LNCaP clone FGC (cell line): Measurements from ENCODE around the gene BTBD2.

Experiments used
- DNase-seq: peaks from one replicate; pipeline ENCODE4 v3.0.0-alpha.2; 2011; ENCODE audit warnings: low read depth
- H3K4me3 ChIP-seq: 2 replicates; pipeline ENCODE4 v1.5.1; 2011; ENCODE audit warnings: mild to moderate bottlenecking, low read depth, low read length, control low read depth
- TF ChIP-seq, protein P1 (sequence below): IDR thresholded peaks from 2 replicates; pipeline ENCODE4 v1.5.1; 2012; ENCODE audit warnings: mild to moderate bottlenecking; ENCODE audit not compliant: control insufficient read depth, insufficient read depth; ENCODE audit errors: extremely low read depth

Gene BTBD2

DNA sequence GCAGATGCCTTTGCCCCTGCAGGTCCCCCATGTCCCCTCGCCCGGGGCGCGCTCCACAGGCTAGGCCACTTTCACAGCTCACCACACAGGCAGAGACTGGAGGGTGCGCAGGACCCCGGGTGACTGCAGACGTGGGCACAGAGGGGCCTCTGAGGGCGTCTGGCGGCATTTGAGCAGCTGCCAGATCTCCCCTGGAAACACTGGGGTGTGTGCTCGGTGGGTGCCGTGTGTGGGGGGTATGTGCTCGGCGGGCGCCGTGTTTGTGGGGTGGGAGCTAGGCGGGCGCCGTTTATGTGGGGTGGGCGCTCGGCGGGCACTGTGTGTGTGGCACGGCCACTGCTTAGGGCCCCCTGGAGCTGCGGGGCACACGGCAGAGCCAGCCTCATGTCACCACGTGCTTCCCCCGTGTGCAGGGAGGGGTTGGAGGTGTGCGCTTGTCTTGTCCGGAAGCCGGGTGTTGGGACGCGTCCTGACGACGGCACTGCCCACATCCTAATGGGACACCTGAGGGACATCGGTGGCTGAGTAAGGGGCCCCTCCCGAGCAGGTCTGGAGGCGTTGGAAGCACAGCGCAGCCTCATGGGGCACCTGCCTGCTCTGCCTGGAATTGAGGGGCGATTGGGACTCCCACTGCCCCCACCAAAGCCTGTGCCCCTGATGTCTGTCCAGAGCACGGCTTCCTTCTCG lies 57.8 kb downstream of the BTBD2 start:
- DNase-seq, result no peak
- H3K4me3 ChIP-seq, result no peak overlapping the region
- TF ChIP-seq, protein P1, sequence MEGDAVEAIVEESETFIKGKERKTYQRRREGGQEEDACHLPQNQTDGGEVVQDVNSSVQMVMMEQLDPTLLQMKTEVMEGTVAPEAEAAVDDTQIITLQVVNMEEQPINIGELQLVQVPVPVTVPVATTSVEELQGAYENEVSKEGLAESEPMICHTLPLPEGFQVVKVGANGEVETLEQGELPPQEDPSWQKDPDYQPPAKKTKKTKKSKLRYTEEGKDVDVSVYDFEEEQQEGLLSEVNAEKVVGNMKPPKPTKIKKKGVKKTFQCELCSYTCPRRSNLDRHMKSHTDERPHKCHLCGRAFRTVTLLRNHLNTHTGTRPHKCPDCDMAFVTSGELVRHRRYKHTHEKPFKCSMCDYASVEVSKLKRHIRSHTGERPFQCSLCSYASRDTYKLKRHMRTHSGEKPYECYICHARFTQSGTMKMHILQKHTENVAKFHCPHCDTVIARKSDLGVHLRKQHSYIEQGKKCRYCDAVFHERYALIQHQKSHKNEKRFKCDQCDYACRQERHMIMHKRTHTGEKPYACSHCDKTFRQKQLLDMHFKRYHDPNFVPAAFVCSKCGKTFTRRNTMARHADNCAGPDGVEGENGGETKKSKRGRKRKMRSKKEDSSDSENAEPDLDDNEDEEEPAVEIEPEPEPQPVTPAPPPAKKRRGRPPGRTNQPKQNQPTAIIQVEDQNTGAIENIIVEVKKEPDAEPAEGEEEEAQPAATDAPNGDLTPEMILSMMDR, result no peak

DNA sequence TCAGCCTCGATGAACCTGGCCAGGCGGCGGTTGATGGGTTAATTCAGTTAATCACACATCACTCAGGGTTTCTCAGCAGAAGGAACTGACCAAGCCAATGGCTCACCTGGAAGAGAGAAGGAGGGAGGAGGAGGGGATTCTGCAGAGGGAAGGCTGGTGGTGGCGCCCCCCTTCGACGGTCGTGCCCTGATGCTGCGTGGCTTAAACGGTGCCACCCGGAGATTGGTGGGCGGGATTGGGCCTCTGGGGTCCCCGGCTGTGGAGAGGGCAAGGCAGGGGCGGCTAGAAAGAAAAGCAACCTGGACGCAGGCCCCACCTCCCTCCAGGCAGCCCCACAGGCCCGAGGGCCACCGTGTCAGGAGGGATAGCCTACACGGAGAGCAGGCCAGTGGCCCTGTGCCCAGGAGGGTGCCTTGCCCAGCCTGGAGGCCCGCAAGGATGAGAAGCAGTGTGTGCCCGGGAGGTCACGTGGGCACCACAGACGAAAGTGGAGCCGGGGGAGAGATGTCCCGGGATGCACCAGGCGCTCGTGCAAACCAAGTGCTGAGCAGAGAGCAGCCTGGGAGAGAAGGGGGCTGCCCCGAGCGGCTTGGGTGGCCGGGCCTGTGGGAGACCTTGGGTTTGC lies 58.5 kb downstream of the BTBD2 start:
- no peak for DNase-seq

DNA sequence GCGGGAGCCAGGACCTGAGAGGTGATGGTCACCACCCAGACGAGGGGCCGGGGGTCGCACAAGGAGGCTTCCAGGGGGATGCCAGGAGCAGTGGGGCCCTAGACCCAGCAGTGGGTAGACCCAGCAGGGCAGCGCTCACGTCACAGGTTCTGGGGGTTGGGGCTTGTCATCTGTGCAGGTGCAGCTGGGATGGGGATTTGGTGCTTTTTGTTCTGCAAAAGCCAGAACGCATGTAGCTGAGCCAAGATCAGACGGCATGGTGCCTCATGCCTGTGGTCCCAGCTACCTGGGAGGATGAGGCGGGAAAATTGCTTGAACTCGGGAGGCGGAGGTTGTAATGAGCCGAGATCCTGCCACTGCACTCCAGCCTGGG lies 59.4 kb downstream of the BTBD2 start:
- no peak for DNase-seq
- TF ChIP-seq, protein P1, result no peak
- H3K4me3 ChIP-seq, result no peak overlapping the region

More for the DNA sequence above, 58.5 kb downstream of the BTBD2 start:
- H3K4me3 ChIP-seq, result no peak overlapping the region
- TF ChIP-seq, protein P1, result no peak

DNA sequence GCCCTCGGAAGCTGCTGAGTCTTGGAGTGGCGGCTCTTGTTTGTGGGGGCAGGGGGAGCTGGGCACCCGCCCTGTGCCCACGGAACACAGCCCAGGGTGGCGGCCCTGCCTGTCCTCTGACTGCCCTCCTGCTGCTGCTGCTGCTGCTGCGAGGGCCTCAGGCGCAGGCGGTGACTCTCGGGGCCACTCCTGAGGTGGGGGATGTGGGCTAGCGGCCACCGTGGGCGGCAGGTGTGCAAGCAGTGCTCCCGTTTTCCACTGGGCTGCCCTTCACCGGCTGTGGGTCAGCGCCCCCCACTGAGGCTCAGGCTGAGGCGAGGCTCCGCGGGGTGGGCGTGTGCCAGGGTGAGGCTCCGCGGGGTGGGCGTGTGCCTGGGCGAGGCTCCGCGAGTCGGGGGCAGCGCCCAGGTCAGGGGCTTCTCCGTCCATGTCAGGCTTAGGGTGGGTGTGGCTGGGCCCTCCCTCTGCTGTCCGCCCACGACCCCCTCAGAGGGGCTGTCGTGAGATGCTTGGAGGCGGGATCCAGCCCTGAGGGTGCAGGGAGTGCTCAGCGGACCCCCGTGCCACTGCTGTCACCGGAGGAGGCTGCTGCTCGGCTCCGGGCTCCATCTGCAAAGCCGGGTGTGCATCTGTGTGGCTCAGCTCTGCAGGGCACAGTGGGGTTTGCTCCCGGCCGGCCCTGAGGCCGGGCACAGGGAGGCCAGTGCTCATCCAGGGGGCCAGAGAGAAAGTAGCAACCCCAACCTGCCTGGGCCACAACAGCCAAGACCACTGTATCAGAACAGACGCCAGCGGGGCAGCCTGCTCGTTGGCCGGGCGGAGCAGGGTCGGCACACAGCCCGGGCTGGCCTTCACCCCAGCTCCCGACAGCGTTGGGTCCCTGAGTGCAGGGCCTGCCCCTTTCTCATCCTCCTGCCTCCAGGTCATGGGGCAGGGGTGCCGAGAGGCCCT lies 60.1 kb downstream of the BTBD2 start:
- no peak overlapping the region for H3K4me3 ChIP-seq
- TF ChIP-seq, protein P1, result no peak
- no peak for DNase-seq

DNA sequence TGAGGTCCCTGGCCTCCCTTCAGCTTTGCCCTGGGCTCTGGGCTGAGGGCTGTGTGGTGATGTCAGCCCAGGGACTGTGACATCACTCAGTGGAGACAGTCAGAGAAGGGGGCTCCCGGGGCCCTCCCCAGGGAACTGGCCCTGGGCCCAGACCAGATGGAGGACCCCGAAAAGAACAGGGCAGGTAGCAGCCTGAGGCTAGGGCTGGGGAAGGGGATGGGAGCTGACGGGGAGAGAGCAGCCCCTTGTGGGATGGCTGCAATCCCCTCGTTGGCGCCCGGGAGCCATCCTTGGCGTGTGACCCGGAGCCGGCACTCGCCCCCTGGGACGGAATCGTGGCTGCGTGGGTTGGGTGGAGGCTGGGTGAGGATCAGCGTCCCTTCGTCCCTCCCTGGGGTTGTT lies 61.0 kb downstream of the BTBD2 start:
- TF ChIP-seq, protein P1, result no peak
- DNase-seq, result no peak
- H3K4me3 ChIP-seq, result no peak overlapping the region

DNA sequence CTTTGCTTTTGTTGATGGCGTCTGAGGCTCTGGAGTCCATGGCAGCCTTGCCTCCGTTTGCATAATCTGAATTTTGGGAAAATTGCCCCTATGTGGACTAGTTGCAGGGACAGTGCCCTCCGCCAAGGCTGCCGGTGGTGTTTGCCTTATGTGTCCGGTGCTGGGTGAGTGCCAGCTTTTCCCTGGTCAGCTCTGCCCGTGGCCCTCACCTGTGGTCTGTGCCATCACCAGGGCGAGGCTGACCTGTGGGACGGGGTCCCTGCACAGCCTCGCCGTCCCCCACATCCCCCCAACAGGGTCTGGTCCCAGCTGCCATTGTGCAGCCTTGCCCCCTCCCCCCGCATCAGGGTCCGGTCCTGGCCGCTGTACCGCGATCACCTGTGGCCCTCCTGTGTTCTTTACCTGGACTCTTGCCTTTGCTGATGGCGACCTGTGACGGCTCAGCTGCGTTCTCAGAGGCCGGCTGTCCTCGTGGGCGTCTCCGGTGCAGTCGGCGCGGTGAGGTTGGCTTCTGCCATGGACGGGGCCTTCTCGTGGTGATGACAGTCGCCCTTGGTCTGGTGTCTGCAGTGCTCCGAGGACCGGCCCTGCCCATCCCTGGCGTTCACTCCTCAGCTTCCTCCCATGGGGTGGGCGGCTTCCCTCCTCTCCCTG lies 61.9 kb downstream of the BTBD2 start:
- TF ChIP-seq, protein P1, result no peak
- no peak overlapping the region for H3K4me3 ChIP-seq
- no peak for DNase-seq
